ENCODE measurements around the gene KCNIP2.

- TF ChIP-seq CTCF (conservative IDR thresholded peaks at IDR 0.05 in 1 of 2, IDR thresholded peaks at IDR 0.05 in 1 of 2; ENCODE audit: low read depth in 1 of 2, low read length in 2 of 2) (no peak), EZH2 (IDR thresholded peaks at IDR 0.05; ENCODE audit: low read length, missing control alignments) (no peak)
Measured at GRCh38 chr10:101784558-101784957, 59.0 kb downstream of the KCNIP2 start.

Data from fibroblast of lung (primary cell).